Epithelial cell of esophagus (primary cell): ENCODE results near the gene HUWE1.
A peak's percentile ranks its signal among the peaks of the same experiment; 100 is the strongest.
"Not testable (repeated sequence)": the region's sequence is repeated elsewhere in the genome, so short reads cannot be mapped to it uniquely, and the experiment has no call there.

Source experiments
- DNase-seq: peaks from one replicate; pipeline ENCODE4 v3.0.0; 2010; ENCODE audit warnings: low read depth
- H3K4me3 ChIP-seq: 2 replicates; pipeline ENCODE4 v1.5.1; 2011; ENCODE audit warnings: mild to moderate bottlenecking, low read length, control low read depth
- CTCF ChIP-seq: IDR thresholded peaks from 2 replicates; pipeline ENCODE4 v1.5.1; 2011; ENCODE audit warnings: low read depth, mild to moderate bottlenecking, low read length, control low read depth, inconsistent platforms; ENCODE audit not compliant: insufficient read depth; ENCODE audit errors: missing control alignments

The HUWE1 gene

GRCh38 chrX:53538781-53539180, 147.7 kb downstream of the HUWE1 start:
- no peak for DNase-seq
- no peak for TF ChIP-seq CTCF

GRCh38 chrX:53531255-53531966, 155.1 kb downstream of the HUWE1 start:
- not testable (repeated sequence) for H3K4me3 ChIP-seq, DNase-seq

More at GRCh38 chrX:53538781-53539180, 147.7 kb downstream of the HUWE1 start:
- H3K4me3 ChIP-seq = no peak overlapping the region

- no peak for TF ChIP-seq CTCF
- DNase-seq = no peak
- no peak overlapping the region for H3K4me3 ChIP-seq
Measured at GRCh38 chrX:53526999-53527398, 159.5 kb downstream of the HUWE1 start.

GRCh38 chrX:53511322-53511721, 175.2 kb downstream of the HUWE1 start:
- DNase-seq = no peak
- TF ChIP-seq CTCF = no peak
- H3K4me3 ChIP-seq = no peak overlapping the region

GRCh38 chrX:53504035-53504434, 182.5 kb downstream of the HUWE1 start:
- not testable (repeated sequence) for DNase-seq

GRCh38 chrX:53494436-53494835, 192.1 kb downstream of the HUWE1 start:
- DNase-seq = peak; percentile 24
- TF ChIP-seq CTCF = no peak
- H3K4me3 ChIP-seq = no peak overlapping the region

More at GRCh38 chrX:53504035-53504434, 182.5 kb downstream of the HUWE1 start:
- not testable (repeated sequence) for H3K4me3 ChIP-seq

GRCh38 chrX:53486285-53486684, 200.2 kb downstream of the HUWE1 start:
- no peak overlapping the region for H3K4me3 ChIP-seq
- TF ChIP-seq CTCF = no peak
- DNase-seq = no peak

GRCh38 chrX:53483838-53484405, 202.6 kb downstream of the HUWE1 start:
- DNase-seq = peak; percentile 71
- no peak for TF ChIP-seq CTCF

More at GRCh38 chrX:53483838-53484405, 202.6 kb downstream of the HUWE1 start:
- no peak overlapping the region for H3K4me3 ChIP-seq
